Mammary epithelial cell (primary cell): Measurements from ENCODE around the gene PPFIBP2.

Experiments
- CTCF ChIP-seq, 2 donors: IDR thresholded peaks in 1 of 2; conservative IDR thresholded peaks in 1 of 2; 2 replicates each; pipeline ENCODE4 v1.5.1; 2011 to 2012; ENCODE audit warnings: inconsistent platforms in 2 of 2, low read length in 2 of 2, mild to moderate bottlenecking in 2 of 2, control low read depth in 1 of 2, low read depth in 1 of 2; ENCODE audit not compliant: insufficient read depth in 1 of 2; ENCODE audit errors: extremely low read depth in 1 of 2
- EZH2 ChIP-seq: IDR thresholded peaks from 2 replicates; pipeline ENCODE4 v1.6.1; 2012; ENCODE audit warnings: low read length, inconsistent platforms, borderline replicate concordance

GRCh38 chr11:7622721-7623120, 108.9 kb downstream of the PPFIBP2 start:
- no peak for TF ChIP-seq CTCF (conservative IDR thresholded peaks at IDR 0.05 in 1 of 2, IDR thresholded peaks at IDR 0.05 in 1 of 2; ENCODE audit: extremely low read depth in 1 of 2, insufficient read depth in 1 of 2, low read depth in 1 of 2, low read length in 2 of 2)
- TF ChIP-seq EZH2, result no peak
